Thyroid gland (tissue), 4 donors: ENCODE data around the gene POPDC2.

Experiments
- CTCF ChIP-seq, 6 experiments: fragments of 200-600 bp in 3 of 6; fragments of 450-650 bp in 3 of 6; sonication (generic) in 3 of 6; IDR thresholded peaks; one replicate each; pipeline ENCODE4 v1.5.1; 2016 to 2019; ENCODE audit warnings: antibody characterized with exemption in 6 of 6, mild to moderate bottlenecking in 2 of 6, inconsistent platforms in 1 of 6, moderate library complexity in 1 of 6
- POLR2A ChIP-seq, 2 donors: fragments of 450-650 bp; IDR thresholded peaks; one replicate each; pipeline ENCODE4 v1.6.1; 2017; ENCODE audit warnings: antibody characterized with exemption in 2 of 2, mild to moderate bottlenecking in 2 of 2, moderate library complexity in 1 of 2

GRCh38 chr3:119647843-119648575 is 12.4 kb downstream of the POPDC2 start:
- TF ChIP-seq CTCF (IDR thresholded peaks at IDR 0.05): no peak
- no peak for TF ChIP-seq POLR2A (IDR thresholded peaks at IDR 0.05)
